Measurements from ENCODE around the gene TTLL6. TPM values are rescaled to one million over a fixed set of nuclear protein-coding genes. Genes with fewer than 3 reads are reported as not detected.

TTLL6 gene
- total and polyA plus RNA-seq, 2 donors from 2014 or later: 2.3 to 4.2 TPM

DNA sequence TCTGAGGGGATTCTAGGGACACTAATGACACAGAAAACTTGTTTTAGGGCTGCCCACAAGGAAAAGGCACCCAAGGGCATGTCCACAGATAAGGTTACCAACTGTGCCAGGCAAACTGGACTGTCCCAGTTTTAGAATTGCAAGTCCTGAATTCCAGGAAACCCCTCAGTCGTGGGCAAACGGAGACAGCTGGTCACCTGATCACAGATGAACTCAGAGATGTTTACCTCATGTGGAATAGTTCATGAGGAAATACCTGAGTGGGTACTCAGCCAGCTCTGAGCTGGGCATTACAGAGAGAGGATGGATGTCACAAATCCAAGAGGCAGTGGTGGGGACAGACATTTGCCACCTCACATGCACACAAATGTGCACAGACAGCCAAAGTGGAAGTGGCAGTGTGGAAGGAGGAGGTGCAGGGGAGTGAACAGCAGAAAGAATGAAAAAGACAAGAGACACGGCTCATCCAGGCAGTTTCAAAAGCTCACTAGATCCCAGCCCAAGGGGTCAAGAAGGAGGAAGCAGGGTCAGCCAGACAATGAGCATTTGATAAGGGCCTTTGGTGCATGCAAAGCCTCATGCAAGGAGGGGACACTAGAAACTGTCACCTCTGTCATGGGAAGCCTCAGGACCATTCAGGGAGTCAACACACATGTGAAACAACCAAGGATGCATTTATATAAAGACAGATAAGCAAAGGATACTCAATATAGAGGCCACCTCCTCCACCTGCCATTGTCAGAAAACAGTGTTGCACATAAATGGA is 24.8 kb downstream of the TTLL6 start:
- Histone ChIP-seq H3K36me3 (ENCODE audit: control insufficient read depth in 2 of 3, insufficient read depth in 3 of 3, low read length in 3 of 3) (no peaks in the 10 kb centered on the region), H3K4me3 (ENCODE audit: low read length in 3 of 3) (no peak overlapping the region), H3K9ac (ENCODE audit: low read length in 3 of 3) (no peak overlapping the region), H3K9me3 (ENCODE audit: control insufficient read depth in 2 of 3, insufficient read depth in 1 of 3, low read length in 3 of 3) (no peaks in the 10 kb centered on the region), H3K27ac (ENCODE audit: low read depth in 2 of 2, low read length in 2 of 2) (peak overlapping the region; percentile 44 to 59), H3K27me3 (ENCODE audit: control insufficient read depth, insufficient read depth, low read length) (no peaks in the 10 kb centered on the region), H3K4me1 (ENCODE audit: control insufficient read depth in 2 of 3, insufficient read depth in 2 of 3, low read depth in 1 of 3, low read length in 3 of 3) (peaks cover 0 to 43% (median 39%) of the 10 kb centered on the region in 3 donors)
- TF ChIP-seq, protein P1, sequence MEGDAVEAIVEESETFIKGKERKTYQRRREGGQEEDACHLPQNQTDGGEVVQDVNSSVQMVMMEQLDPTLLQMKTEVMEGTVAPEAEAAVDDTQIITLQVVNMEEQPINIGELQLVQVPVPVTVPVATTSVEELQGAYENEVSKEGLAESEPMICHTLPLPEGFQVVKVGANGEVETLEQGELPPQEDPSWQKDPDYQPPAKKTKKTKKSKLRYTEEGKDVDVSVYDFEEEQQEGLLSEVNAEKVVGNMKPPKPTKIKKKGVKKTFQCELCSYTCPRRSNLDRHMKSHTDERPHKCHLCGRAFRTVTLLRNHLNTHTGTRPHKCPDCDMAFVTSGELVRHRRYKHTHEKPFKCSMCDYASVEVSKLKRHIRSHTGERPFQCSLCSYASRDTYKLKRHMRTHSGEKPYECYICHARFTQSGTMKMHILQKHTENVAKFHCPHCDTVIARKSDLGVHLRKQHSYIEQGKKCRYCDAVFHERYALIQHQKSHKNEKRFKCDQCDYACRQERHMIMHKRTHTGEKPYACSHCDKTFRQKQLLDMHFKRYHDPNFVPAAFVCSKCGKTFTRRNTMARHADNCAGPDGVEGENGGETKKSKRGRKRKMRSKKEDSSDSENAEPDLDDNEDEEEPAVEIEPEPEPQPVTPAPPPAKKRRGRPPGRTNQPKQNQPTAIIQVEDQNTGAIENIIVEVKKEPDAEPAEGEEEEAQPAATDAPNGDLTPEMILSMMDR (IDR thresholded peaks at IDR 0.05; ENCODE audit: borderline replicate concordance, extremely low read depth, insufficient read depth): no peak
- no peak for FAIRE-seq
- intact Hi-C loops (cut with DNase I): loop anchor here (10.0 kb wide), 1 partner anchor 67 kb away; the partner anchor contains the start of genes HOXB13, PRAC1 and PRAC2
- DNase-seq: no peak

DNA sequence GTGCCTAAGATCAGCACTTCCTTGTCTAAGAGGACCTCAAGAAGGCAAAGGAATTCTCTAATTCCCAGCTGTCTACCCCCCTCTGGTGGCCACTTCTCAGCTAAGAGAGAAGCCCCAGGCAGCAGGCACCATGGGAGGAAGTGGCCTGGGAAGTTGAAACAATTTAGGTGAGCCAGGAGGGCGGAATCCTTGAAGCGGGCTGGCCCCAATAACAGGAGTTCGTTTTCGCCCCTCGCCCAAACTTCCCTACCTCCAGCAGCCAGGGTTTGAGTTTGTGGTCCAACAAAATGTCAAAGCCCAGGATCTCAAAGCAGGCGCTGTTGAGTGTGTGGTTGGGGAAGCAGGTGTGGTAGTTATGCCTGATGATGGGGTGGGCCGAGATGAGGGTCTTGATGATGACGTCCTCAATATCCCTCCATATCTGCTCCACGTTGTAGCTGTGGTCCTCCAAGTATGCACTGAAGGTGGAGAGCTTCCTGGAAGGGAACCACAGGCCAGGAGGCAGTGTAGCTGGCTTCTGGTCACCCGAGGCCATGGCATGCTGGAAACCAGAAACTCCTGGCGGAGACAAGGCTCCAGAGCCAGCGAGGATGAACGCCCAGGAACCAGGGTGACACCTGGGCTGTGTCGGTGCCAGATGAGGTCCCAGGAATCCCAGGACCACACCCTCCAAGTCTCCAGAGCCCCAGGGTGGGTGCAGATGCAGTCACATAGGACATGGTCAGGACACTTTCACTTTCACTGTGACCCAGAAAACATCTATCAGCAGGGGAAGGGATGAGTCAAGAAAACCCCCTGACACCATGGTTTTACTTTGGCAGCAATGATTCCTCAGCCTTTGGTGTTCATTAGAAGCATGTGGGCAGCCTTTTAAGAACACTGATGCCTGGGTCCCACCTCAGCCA is 25.6 kb downstream of the TTLL6 start:
- Histone ChIP-seq H3K9ac (ENCODE audit: low read length in 3 of 3) (no peak overlapping the region), H3K27me3 (ENCODE audit: control insufficient read depth, insufficient read depth, low read length) (no peaks in the 10 kb centered on the region), H3K36me3 (ENCODE audit: control insufficient read depth in 2 of 3, insufficient read depth in 3 of 3, low read length in 3 of 3) (no peaks in the 10 kb centered on the region), H3K4me1 (ENCODE audit: control insufficient read depth in 2 of 3, insufficient read depth in 2 of 3, low read depth in 1 of 3, low read length in 3 of 3) (peaks cover 0 to 37% (median 35%) of the 10 kb centered on the region in 3 donors), H3K4me3 (ENCODE audit: low read length in 3 of 3) (no peak overlapping the region), H3K27ac (ENCODE audit: low read depth in 2 of 2, low read length in 2 of 2) (peak overlapping the region; percentile 44 to 59), H3K9me3 (ENCODE audit: control insufficient read depth in 2 of 3, insufficient read depth in 1 of 3, low read length in 3 of 3) (no peaks in the 10 kb centered on the region)
- FAIRE-seq (no peak), DNase-seq (peak in 4 of 5 donors; percentile 86 to 96 (median 90))
- intact Hi-C loops (cut with DNase I): loop anchor here (10.0 kb wide), 1 partner anchor 67 kb away; the partner anchor contains the start of genes HOXB13, PRAC1 and PRAC2
- TF ChIP-seq, protein P1 (IDR thresholded peaks at IDR 0.05; ENCODE audit: borderline replicate concordance, extremely low read depth, insufficient read depth): peak; percentile 78

DNA sequence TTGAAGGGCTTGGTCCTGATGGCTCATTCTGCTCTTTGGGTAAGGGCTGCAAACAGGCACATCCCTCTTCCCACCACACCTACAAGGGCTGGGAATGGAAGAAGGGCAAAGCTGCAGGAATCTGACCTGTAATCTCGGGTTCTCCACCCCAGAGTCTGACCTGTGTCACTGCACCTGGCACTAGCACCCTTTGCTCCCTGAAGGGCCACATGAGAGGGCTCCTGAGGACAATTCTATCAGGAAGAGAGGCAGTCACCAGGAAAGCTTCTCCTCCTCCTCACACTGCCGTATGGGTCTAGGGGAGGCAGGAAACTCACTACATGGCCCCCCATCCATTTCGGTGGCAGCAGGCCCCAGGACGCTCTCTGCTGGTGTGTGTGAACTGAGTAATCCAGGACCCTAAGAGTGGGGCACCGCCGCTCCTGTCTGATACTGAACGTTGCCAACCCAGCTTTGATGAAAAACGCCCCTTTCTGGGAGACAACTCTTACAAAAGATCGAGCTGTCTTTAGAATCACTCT is 26.4 kb downstream of the TTLL6 start:
- intact Hi-C loops (cut with DNase I): loop anchor here (10.0 kb wide), 1 partner anchor 66 kb away; the partner anchor contains the start of genes HOXB13, PRAC1 and PRAC2
- no peak overlapping the region for H3K27ac ChIP-seq (ENCODE audit: low read depth in 2 of 2, low read length in 2 of 2)
- H3K4me3 ChIP-seq (ENCODE audit: low read length in 3 of 3): no peak overlapping the region
- TF ChIP-seq, protein P1 (IDR thresholded peaks at IDR 0.05; ENCODE audit: borderline replicate concordance, extremely low read depth, insufficient read depth): no peak
- DNase-seq (no peak), FAIRE-seq (no peak)
- no peaks in the 10 kb centered on the region for H3K27me3 ChIP-seq (ENCODE audit: control insufficient read depth, insufficient read depth, low read length)
- no peaks in the 10 kb centered on the region for H3K36me3 ChIP-seq (ENCODE audit: control insufficient read depth in 2 of 3, insufficient read depth in 3 of 3, low read length in 3 of 3)
- H3K4me1 ChIP-seq (ENCODE audit: control insufficient read depth in 2 of 3, insufficient read depth in 2 of 3, low read depth in 1 of 3, low read length in 3 of 3): peaks cover 0 to 30% (median 28%) of the 10 kb centered on the region in 3 donors
- no peak overlapping the region for H3K9ac ChIP-seq (ENCODE audit: low read length in 3 of 3)
- H3K9me3 ChIP-seq (ENCODE audit: control insufficient read depth in 2 of 3, insufficient read depth in 1 of 3, low read length in 3 of 3): no peaks in the 10 kb centered on the region
